CD4-positive, alpha-beta T cell treated with Interleukin-6 for 4 hours (primary cell): ENCODE data around the gene PCDHGA6.
"Not testable (repeated sequence)": the region's sequence is repeated elsewhere in the genome, so short reads cannot be mapped to it uniquely, and the experiment has no call there.

Source experiments
- DNase-seq: peaks from one replicate; pipeline ENCODE4 v3.0.0-alpha.2; 2020; ENCODE audit warnings: mixed read lengths

The PCDHGA6 gene

GRCh38 chr5:141373673-141374317 is at the start of gene PCDHGA6:
TSS of gene PCDHGA6 (plus strand) at chr5:141373891. CDS start at chr5:141374084, 193 bp downstream.
- DNase-seq: no peak

DNA sequence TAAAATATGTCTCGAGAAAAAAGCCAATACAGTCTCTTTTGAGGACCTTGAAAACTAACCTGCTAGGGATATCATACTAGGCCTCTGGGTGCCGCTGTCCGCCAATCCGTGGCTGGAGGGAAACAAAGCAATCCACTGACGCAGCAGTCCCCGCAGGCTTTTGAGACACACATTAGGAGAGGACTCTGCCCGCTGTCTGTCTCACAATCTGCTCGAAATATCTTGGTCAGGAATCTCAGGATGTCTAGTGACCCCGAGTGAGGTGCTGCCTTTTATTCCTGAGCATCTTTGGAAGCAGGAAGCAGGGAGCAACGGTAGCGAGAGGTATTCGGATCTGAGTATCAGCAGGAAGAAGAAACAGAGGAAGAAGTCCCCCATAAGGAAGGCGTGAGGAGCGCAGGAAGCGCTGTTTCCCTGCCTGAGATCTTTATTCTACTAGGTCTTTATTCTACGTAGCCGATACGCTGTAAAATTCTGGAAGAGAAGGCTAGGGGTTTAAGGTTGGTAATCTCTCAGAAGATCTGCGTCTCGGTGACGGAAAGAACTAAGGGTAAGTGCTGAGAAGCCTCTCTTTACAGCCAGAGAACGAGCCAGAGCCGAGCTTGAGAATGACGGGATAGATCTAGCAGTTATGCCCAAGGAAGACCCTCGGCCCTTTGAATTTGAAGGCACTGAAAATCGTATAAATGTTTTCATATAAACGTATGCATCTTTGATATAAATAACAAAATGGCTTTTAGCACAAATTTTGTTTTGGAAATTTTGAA is 47.4 kb upstream of the PCDHGA6 start:
- peak; percentile 77 for DNase-seq

GRCh38 chr5:141328231-141328630 is 45.5 kb upstream of the PCDHGA6 start:
- DNase-seq: no peak

GRCh38 chr5:141330299-141331080 is 43.2 kb upstream of the PCDHGA6 start, which contains the start of gene PCDHGA1:
TSS of gene PCDHGA1 (plus strand) at chr5:141330514.
- peak; percentile 38 for DNase-seq

- not testable (repeated sequence) for DNase-seq
Observed at GRCh38 chr5:141332571-141332970, 41.1 kb upstream of the PCDHGA6 start.

DNA sequence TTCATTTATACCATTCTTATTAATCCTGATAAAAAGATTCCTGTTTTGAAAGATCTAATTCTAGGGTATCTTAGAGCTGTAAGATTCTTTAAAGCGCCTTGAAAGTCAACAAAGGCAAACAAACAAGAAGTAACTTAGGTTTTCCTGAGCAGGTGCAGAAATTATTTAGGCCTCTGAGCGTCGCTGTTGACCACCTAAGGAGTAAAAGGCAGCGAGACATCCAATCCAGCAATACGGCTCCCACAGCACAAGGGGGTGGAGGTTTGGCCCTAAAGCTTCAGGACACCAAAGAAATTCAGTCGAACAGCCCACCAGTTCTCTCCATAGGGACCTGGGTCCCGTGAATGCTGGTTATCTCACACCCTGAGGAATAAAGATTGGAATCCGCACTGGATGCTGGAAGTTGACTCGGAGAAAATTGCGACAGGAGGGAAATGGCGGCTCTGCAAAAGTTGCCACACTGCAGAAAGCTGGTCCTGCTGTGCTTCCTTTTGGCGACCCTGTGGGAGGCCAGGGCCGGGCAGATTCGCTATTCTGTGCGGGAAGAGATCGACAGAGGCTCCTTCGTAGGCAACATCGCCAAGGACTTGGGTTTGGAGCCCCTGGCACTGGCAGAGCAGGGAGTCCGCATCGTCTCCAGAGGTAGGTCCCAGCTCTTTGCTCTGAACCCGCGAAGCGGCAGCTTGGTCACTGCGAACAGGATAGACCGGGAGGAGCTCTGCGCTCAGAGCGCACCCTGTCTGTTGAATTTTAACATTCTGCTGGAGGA is 35.0 kb upstream of the PCDHGA6 start, which contains the start of gene PCDHGA2:
PCDHGA2 (plus strand) TSS at position 223 of the 769 bp plus-strand sequence.
- no peak for DNase-seq

GRCh38 chr5:141340781-141341354 is 32.8 kb upstream of the PCDHGA6 start:
- not testable (repeated sequence) for DNase-seq

DNA sequence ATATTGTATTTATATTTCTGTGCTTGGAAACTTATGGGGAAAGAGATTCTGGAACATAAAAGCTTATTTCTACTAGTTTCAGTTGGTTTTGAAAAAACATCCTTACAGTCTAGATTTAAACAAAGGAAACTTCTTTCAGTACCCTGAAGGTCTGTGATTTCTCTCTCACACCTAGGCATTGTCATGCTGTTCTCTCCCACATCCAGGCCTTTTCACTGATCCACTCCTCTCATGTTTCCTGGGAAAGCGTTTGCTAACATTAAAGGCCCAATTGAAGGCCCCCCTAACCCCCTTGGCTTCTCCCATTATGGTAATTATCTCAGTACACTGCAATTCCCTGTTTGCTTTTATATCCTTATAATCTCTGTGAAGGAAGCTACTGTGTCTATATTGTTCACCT is 30.9 kb upstream of the PCDHGA6 start:
- no peak for DNase-seq

DNA sequence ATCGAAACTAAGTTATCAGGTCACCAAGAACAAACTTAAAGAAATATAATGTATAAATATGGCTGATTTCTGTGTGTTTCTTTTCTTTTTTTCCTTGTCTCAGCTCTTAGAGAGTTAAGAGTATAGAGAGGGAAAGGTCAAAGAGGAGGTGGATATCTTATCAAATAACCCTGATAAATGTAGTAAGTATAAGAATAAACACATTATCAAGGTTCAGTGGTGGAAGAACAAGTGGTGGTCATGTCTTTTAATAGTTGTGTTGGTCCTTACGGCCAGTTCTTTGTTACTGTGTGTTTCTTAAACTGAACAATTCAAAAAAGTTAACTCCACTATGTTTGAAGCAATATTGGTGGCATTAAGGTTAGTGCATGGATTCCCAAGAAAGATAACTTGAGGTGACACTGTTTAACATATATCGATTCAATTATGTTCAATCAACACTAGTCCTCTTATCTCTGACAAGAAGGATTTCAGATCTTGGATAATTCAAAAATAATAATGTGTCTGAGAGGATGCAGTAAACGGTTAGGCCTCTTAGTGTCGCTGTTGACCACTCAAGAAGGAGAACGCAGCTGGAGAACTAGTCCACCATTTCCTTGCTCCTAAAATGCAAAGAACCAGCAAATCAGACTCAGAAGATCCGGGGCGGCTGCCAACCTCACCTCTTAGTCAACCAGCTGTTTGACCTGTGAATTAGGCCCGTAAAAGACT is 30.3 kb upstream of the PCDHGA6 start, which contains the start of gene PCDHGA3:
PCDHGA3 (plus strand) TSS at position 588 of the 711 bp plus-strand sequence. CDS start 205 bp downstream, outside the sequence.
- no peak for DNase-seq

DNA sequence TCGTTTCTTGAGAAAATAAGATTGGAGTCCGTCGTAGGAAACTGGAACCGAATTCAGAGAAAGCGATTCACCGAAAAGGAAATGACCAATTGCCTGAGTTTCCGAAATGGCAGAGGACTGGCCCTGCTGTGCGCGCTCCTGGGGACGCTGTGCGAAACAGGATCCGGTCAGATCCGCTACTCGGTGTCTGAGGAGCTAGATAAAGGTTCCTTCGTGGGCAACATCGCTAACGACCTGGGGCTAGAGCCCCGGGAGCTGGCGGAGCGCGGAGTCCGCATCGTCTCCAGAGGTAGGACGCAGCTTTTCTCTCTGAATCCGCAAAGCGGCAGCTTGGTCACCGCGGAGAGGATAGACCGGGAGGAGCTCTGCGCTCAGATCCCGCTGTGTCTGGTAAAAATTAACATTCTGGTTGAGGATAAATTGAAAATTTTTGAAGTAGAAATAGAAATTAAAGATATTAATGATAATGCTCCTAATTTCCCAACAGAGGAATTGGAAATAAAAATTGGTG is 29.7 kb upstream of the PCDHGA6 start:
- DNase-seq: no peak

- no peak for DNase-seq
Observed at GRCh38 chr5:141345327-141345726, 28.4 kb upstream of the PCDHGA6 start.

GRCh38 chr5:141346017-141346416 is 27.7 kb upstream of the PCDHGA6 start:
- DNase-seq: not testable (repeated sequence)

DNA sequence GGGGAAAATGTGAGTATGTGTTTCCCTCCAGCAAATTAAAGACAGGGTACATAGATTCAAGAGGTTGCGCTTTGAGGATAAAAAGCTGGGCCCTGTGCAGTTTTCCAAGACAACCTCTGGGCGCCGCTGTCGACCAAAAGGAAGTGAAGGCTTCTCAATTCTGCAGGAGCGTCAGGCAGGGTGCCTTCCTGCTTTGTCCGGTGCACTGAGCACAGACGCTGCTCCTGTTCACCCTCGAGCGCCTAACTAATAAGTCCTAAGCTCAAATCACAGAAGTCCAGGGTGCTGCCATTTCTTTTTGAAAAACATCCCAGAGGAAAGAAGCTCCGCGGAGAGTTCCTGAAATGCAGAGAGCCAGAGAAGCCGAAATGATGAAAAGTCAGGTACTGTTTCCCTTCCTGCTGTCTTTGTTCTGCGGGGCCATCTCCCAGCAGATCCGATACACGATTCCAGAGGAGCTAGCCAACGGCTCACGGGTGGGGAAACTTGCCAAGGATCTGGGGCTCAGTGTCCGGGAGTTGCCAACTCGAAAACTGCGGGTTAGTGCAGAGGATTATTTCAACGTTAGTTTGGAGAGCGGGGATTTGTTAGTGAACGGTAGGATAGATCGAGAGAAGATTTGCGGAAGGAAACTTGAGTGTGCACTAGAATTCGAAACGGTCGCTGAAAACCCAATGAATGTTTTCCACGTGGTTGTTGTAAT is 23.6 kb upstream of the PCDHGA6 start, which contains the start of gene PCDHGB1:
PCDHGB1 (plus strand) TSS at position 183 of the 703 bp plus-strand sequence; CDS start at position 345, 162 bp downstream.
- peak; percentile 34 for DNase-seq

- DNase-seq: no peak
Observed at GRCh38 chr5:141351591-141351990, 22.1 kb upstream of the PCDHGA6 start.

GRCh38 chr5:141354900-141355469 is 18.7 kb upstream of the PCDHGA6 start, which contains the start of gene PCDHGA4:
TSS of gene PCDHGA4 (plus strand) at chr5:141355021. CDS start at chr5:141355108, 87 bp downstream.
- DNase-seq: no peak

DNA sequence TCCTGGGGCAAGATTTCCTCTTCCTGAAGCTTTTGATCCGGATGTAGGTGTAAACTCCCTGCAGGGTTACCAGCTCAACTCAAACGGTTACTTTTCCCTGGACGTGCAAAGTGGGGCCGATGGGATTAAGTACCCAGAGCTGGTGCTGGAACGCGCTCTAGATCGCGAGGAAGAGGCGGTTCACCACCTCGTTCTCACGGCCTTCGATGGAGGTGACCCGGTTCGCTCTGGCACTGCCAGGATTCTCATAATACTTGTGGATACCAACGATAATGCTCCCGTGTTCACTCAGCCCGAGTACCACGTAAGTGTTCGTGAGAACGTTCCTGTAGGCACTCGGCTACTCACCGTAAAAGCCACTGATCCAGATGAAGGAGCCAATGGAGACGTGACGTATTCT is 18.1 kb upstream of the PCDHGA6 start:
- DNase-seq: no peak

DNA sequence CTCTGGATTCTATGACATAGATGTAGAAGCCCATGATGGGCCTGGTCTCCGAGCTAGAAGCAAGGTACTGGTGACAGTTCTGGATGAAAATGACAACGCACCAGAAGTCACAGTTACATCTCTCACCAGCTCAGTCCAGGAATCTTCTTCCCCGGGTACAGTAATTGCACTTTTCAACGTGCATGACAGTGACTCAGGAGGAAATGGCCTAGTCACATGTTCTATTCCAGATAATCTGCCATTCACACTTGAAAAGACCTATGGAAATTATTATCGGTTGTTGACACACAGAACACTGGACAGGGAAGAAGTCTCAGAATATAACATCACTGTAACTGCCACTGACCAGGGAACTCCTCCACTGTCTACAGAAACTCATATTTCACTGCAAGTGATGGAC is 17.6 kb upstream of the PCDHGA6 start:
- DNase-seq: no peak

DNA sequence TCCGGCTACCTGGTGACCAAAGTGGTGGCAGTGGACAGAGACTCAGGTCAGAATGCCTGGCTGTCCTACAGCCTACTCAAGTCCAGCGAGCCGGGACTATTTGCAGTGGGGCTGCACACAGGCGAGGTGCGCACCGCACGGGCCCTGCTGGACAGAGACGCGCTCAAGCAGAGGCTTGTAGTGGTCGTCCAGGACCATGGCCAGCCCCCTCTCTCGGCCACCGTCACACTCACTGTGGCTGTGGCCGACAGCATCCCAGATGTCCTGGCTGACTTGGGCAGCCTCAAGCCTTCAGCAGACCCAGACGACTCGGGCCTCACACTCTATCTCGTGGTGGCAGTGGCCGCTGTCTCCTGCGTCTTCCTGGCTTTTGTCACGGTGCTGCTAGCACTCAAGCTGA is 16.7 kb upstream of the PCDHGA6 start:
- no peak for DNase-seq

DNA sequence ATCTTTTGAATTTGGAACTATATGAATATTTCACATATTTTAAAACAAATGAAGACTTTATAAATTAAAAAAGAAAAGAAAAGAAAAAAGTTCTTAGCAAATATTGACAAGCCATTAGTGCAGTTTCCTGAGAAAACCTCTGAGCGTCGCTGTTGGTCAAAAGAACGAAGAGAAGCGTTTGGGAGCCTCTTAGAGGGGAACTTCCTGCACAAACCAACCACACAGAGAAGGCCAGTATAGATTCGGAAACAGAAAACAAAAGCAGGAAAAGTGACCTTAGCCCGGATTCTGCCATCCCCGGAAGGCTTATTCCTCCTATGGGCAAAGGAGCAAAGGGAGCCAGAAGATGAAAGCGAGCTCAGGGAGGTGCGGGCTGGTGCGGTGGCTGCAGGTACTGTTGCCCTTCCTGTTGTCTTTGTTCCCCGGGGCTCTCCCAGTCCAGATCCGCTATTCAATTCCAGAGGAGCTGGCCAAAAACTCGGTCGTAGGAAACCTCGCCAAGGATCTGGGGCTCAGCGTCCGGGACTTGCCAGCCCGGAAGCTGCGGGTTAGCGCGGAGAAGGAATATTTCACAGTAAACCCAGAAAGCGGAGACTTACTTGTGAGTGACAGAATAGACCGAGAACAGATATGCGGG is 13.8 kb upstream of the PCDHGA6 start, which contains the start of gene PCDHGB2:
PCDHGB2 (plus strand) TSS at position 205 of the 637 bp plus-strand sequence; CDS start at position 347, 142 bp downstream.
- peak; percentile 3 for DNase-seq
